ENCODE data around the gene STK38. TPM values are rescaled to one million over a fixed set of nuclear protein-coding genes. Genes with fewer than 3 reads are reported as not detected.

The STK38 gene
- total RNA-seq, 4 donors from 2014 or later = 23.0 to 33.8 (median 27.0) TPM

DNA sequence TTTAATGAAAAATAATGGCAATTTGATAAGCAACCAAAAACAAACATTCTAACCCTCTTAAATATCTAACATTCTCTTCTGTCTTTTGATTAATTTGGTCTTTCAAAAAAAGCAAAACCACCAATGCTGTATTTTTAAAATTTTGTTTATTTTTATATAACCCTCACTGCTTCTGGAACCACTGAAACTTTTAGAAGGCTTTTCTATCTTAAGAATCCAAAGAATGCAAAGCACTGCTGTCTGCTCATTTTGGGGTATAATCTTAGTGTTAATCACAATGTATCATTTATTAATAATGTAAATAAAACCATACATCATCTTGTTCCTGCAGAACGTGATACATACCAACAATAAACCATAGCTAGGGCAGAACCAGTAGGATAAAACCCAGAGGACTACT lies 14.0 kb downstream of the STK38 start:
- H3K36me3 ChIP-seq = peaks cover 15% of the 10 kb centered on the region
- no peaks in the 10 kb centered on the region for H3K4me1 ChIP-seq
- no peaks in the 10 kb centered on the region for H3K9me3 ChIP-seq
- TF ChIP-seq, protein P1, sequence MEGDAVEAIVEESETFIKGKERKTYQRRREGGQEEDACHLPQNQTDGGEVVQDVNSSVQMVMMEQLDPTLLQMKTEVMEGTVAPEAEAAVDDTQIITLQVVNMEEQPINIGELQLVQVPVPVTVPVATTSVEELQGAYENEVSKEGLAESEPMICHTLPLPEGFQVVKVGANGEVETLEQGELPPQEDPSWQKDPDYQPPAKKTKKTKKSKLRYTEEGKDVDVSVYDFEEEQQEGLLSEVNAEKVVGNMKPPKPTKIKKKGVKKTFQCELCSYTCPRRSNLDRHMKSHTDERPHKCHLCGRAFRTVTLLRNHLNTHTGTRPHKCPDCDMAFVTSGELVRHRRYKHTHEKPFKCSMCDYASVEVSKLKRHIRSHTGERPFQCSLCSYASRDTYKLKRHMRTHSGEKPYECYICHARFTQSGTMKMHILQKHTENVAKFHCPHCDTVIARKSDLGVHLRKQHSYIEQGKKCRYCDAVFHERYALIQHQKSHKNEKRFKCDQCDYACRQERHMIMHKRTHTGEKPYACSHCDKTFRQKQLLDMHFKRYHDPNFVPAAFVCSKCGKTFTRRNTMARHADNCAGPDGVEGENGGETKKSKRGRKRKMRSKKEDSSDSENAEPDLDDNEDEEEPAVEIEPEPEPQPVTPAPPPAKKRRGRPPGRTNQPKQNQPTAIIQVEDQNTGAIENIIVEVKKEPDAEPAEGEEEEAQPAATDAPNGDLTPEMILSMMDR (IDR thresholded peaks at IDR 0.05) = no peak
- no peak for TF ChIP-seq EP300 (IDR thresholded peaks at IDR 0.05)
- no peak for TF ChIP-seq POLR2AphosphoS5 (IDR thresholded peaks at IDR 0.05)
- no peak for TF ChIP-seq POLR2A (IDR thresholded peaks at IDR 0.05)
- no peak overlapping the region for H3K4me3 ChIP-seq
- DNase-seq (ENCODE audit: low spot score in 2 of 2) = no peak
- H3K27me3 ChIP-seq = no peaks in the 10 kb centered on the region
- WGBS = 43% methylated on average over 1 of the region's 1 CpG
- no peak overlapping the region for H3K27ac ChIP-seq

- peaks cover 41% of the 10 kb centered on the region for H3K36me3 ChIP-seq
- no peaks in the 10 kb centered on the region for H3K9me3 ChIP-seq
- no peak for TF ChIP-seq POLR2A (IDR thresholded peaks at IDR 0.05)
- no peak for TF ChIP-seq EP300 (IDR thresholded peaks at IDR 0.05)
- TF ChIP-seq, protein P1 (IDR thresholded peaks at IDR 0.05) = no peak
- TF ChIP-seq POLR2AphosphoS5 (IDR thresholded peaks at IDR 0.05) = no peak
- 59% methylated on average over 2 of the region's 2 CpGs for WGBS
- no peak for DNase-seq (ENCODE audit: low spot score in 2 of 2)
- no peaks in the 10 kb centered on the region for H3K27me3 ChIP-seq
- H3K4me1 ChIP-seq = peaks cover 4% of the 10 kb centered on the region
- no peak overlapping the region for H3K4me3 ChIP-seq
- no peak overlapping the region for H3K27ac ChIP-seq
These were observed 21.2 kb downstream of the STK38 start for GRCh38 chr6:36526066-36526465.

GRCh38 chr6:36525346-36525745 lies 21.9 kb downstream of the STK38 start:
- Histone ChIP-seq H3K27ac (no peak overlapping the region), H3K36me3 (peaks cover 48% of the 10 kb centered on the region), H3K4me3 (no peak overlapping the region), H3K9me3 (no peaks in the 10 kb centered on the region), H3K27me3 (no peaks in the 10 kb centered on the region), H3K4me1 (peaks cover 4% of the 10 kb centered on the region)
- TF ChIP-seq EP300 (IDR thresholded peaks at IDR 0.05) (no peak), POLR2A (IDR thresholded peaks at IDR 0.05) (no peak), POLR2AphosphoS5 (IDR thresholded peaks at IDR 0.05) (no peak)
- TF ChIP-seq, protein P1 (IDR thresholded peaks at IDR 0.05) = no peak
- WGBS = 32% methylated on average over 2 of the region's 2 CpGs
- DNase-seq (ENCODE audit: low spot score in 2 of 2) = no peak

DNA sequence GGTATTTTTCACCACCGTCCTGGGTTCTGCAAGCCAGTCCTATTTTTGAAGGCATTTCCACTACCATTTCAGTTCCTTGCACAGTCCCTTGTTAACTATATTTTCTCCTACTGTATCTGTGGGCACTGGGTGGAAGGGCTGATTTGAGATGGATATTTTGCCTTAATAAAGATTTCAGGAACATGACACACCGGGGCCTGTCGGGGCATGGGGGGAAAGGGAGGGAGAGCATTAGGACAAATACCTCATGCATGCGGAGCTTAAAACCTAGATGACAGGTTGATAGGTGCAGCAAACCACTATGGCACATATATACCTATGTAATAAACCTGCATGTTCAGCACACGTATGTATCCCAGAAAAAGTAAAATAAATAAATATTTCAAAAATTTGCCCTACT lies 22.4 kb downstream of the STK38 start:
- WGBS = 79% methylated on average over 5 of the region's 5 CpGs
- no peak overlapping the region for H3K27ac ChIP-seq
- DNase-seq (ENCODE audit: low spot score in 2 of 2) = no peak
- H3K4me1 ChIP-seq = peaks cover 4% of the 10 kb centered on the region
- no peak overlapping the region for H3K4me3 ChIP-seq
- no peaks in the 10 kb centered on the region for H3K9me3 ChIP-seq
- TF ChIP-seq, protein P1 (IDR thresholded peaks at IDR 0.05) = no peak
- no peak for TF ChIP-seq POLR2A (IDR thresholded peaks at IDR 0.05)
- no peak for TF ChIP-seq POLR2AphosphoS5 (IDR thresholded peaks at IDR 0.05)
- TF ChIP-seq EP300 (IDR thresholded peaks at IDR 0.05) = no peak
- peaks cover 47% of the 10 kb centered on the region for H3K36me3 ChIP-seq
- H3K27me3 ChIP-seq = no peaks in the 10 kb centered on the region

- TF ChIP-seq POLR2A (IDR thresholded peaks at IDR 0.05) (no peak), EP300 (IDR thresholded peaks at IDR 0.05) (no peak), POLR2AphosphoS5 (IDR thresholded peaks at IDR 0.05) (no peak)
- TF ChIP-seq, protein P1 (IDR thresholded peaks at IDR 0.05) = no peak
- 77% methylated on average over 6 of the region's 6 CpGs for WGBS
- DNase-seq (ENCODE audit: low spot score in 2 of 2) = no peak
- Histone ChIP-seq H3K4me3 (no peak overlapping the region), H3K9me3 (no peaks in the 10 kb centered on the region), H3K27me3 (no peaks in the 10 kb centered on the region), H3K4me1 (peaks cover 4% of the 10 kb centered on the region), H3K36me3 (peaks cover 56% of the 10 kb centered on the region), H3K27ac (no peak overlapping the region)
These were observed 23.3 kb downstream of the STK38 start for GRCh38 chr6:36523936-36524499.
